Loucy (cell line): ENCODE measurements around the gene SYT1.

Experiments
- H2AFZ ChIP-seq: fragments of 200-600 bp; sonication (generic); 2 replicates; pipeline ENCODE4 v1.6.0; 2016; ENCODE audit warnings: antibody characterized with exemption, mild to moderate bottlenecking, low read length, moderate library complexity
- H3F3A ChIP-seq: fragments of 200-600 bp; 2 replicates; pipeline ENCODE4 v1.6.0; 2016; ENCODE audit warnings: antibody characterized with exemption, low read depth, mild to moderate bottlenecking
- H3K27me3 ChIP-seq: fragments of 200-600 bp; sonication (generic); 2 replicates; pipeline ENCODE4 v1.6.1; 2014; ENCODE audit warnings: low read length, mild to moderate bottlenecking; ENCODE audit not compliant: insufficient read depth, poor library complexity, severe bottlenecking
- H3K36me3 ChIP-seq: fragments of 200-600 bp; sonication (generic); 2 replicates; pipeline ENCODE4 v1.6.1; 2016; ENCODE audit warnings: low read length; ENCODE audit not compliant: insufficient read depth
- H3K4me1 ChIP-seq: fragments of 200-600 bp; sonication (generic); 2 replicates; pipeline ENCODE4 v1.5.1; 2014; ENCODE audit warnings: low read length, mild to moderate bottlenecking; ENCODE audit not compliant: insufficient read depth, poor library complexity, severe bottlenecking
- H3K4me2 ChIP-seq: fragments of 200-600 bp; sonication (generic); 2 replicates; pipeline ENCODE4 v1.6.0; 2014; ENCODE audit warnings: antibody characterized with exemption, low read length, low read depth, mild to moderate bottlenecking; ENCODE audit not compliant: poor library complexity, severe bottlenecking
- H3K4me3 ChIP-seq: fragments of 200-600 bp; sonication (generic); 2 replicates; pipeline ENCODE4 v1.5.1; 2014; ENCODE audit warnings: low read length, mild to moderate bottlenecking, mixed read lengths; ENCODE audit not compliant: poor library complexity, severe bottlenecking
- H3K79me2 ChIP-seq: fragments of 200-600 bp; sonication (generic); 2 replicates; pipeline ENCODE4 v1.6.1; 2014; ENCODE audit warnings: low read length; ENCODE audit not compliant: insufficient read depth
- H3K9ac ChIP-seq: fragments of 200-600 bp; sonication (generic); 2 replicates; pipeline ENCODE4 v1.6.0; 2014; ENCODE audit warnings: mild to moderate bottlenecking, low read depth, low read length, moderate library complexity; ENCODE audit not compliant: poor library complexity, severe bottlenecking
- H3K9me2 ChIP-seq: fragments of 200-600 bp; sonication (generic); replicated peaks from 2 replicates; pipeline ENCODE4 v1.6.1; 2016; ENCODE audit warnings: low read depth, low read length, mixed read lengths
- H3K9me3 ChIP-seq: fragments of 200-600 bp; sonication (generic); 2 replicates; pipeline ENCODE4 v1.6.1; 2014; ENCODE audit warnings: mild to moderate bottlenecking, antibody characterized with exemption, low read length, low read depth; ENCODE audit not compliant: insufficient read depth
- H4K20me1 ChIP-seq: fragments of 200-600 bp; sonication (generic); 2 replicates; pipeline ENCODE4 v1.6.0; 2014; ENCODE audit warnings: antibody characterized with exemption, low read length, mild to moderate bottlenecking; ENCODE audit not compliant: insufficient read depth, poor library complexity, severe bottlenecking
- CTCF ChIP-seq: fragments of 200-600 bp; sonication (generic); conservative IDR thresholded peaks from 2 replicates; pipeline ENCODE4 v1.5.1; 2014; ENCODE audit warnings: mild to moderate bottlenecking, antibody characterized with exemption, low read length
- EZH2phosphoT487 ChIP-seq: fragments of 200-600 bp; IDR thresholded peaks from 2 replicates; pipeline ENCODE4 v1.6.1; 2018; ENCODE audit warnings: antibody characterized with exemption, mild to moderate bottlenecking, moderate library complexity, borderline replicate concordance

The SYT1 gene

GRCh38 chr12:79217306-79217705, 352.7 kb downstream of the SYT1 start:
- no peak overlapping the region for H2AFZ ChIP-seq
- H3K79me2 ChIP-seq = no peaks in the 10 kb centered on the region
- no peaks in the 10 kb centered on the region for H3K9me2 ChIP-seq
- no peaks in the 10 kb centered on the region; the same call in 1 of the 2 replicates for H3K9me3 ChIP-seq
- no peak overlapping the region for H3K4me2 ChIP-seq
- H3K36me3 ChIP-seq = no peaks in the 10 kb centered on the region
- no peak for TF ChIP-seq CTCF
- TF ChIP-seq EZH2phosphoT487 = no peak
- H3K4me3 ChIP-seq = no peak overlapping the region
- H4K20me1 ChIP-seq = no peaks in the 10 kb centered on the region
- no peak overlapping the region for H3K9ac ChIP-seq
- H3K27me3 ChIP-seq = no peaks in the 10 kb centered on the region
- no peaks in the 10 kb centered on the region for H3F3A ChIP-seq
- no peaks in the 10 kb centered on the region for H3K4me1 ChIP-seq

- no peaks in the 10 kb centered on the region for H3K79me2 ChIP-seq
- no peak overlapping the region for H3K4me3 ChIP-seq
- no peak for TF ChIP-seq CTCF
- no peak for TF ChIP-seq EZH2phosphoT487
- H3K27me3 ChIP-seq = no peaks in the 10 kb centered on the region
- H3K9ac ChIP-seq = no peak overlapping the region
- H3F3A ChIP-seq = no peaks in the 10 kb centered on the region
- no peaks in the 10 kb centered on the region for H3K36me3 ChIP-seq
- no peaks in the 10 kb centered on the region for H4K20me1 ChIP-seq
- H3K9me3 ChIP-seq = no peaks in the 10 kb centered on the region; the same call in 1 of the 2 replicates
- no peak overlapping the region for H2AFZ ChIP-seq
- H3K4me2 ChIP-seq = no peak overlapping the region
- no peaks in the 10 kb centered on the region for H3K9me2 ChIP-seq
- H3K4me1 ChIP-seq = no peaks in the 10 kb centered on the region
Observed at GRCh38 chr12:79223210-79223609, 358.6 kb downstream of the SYT1 start.

- Histone ChIP-seq H3K4me3 (no peak overlapping the region), H3K36me3 (no peaks in the 10 kb centered on the region), H3K27me3 (no peaks in the 10 kb centered on the region), H3K4me1 (no peaks in the 10 kb centered on the region), H3K9me3 (no peaks in the 10 kb centered on the region; the same call in 1 of the 2 replicates), H3K79me2 (no peaks in the 10 kb centered on the region), H3K4me2 (no peak overlapping the region), H3F3A (no peaks in the 10 kb centered on the region), H3K9ac (no peak overlapping the region), H4K20me1 (no peaks in the 10 kb centered on the region), H3K9me2 (no peaks in the 10 kb centered on the region), H2AFZ (no peak overlapping the region)
- TF ChIP-seq EZH2phosphoT487 (no peak), CTCF (no peak)
Observed at GRCh38 chr12:79223761-79224160, 359.2 kb downstream of the SYT1 start.
